PC-3 (cell line): ENCODE results near the gene MAPK8IP2. TPM values are rescaled to one million over a fixed set of nuclear protein-coding genes. Genes with fewer than 3 reads are reported as not detected.

Experiments
- ATAC-seq: fragments of 200-7000 bp; cut with Tn5 transposase; 2 replicates; pipeline ENCODE4 v1.9.1; 2020; ENCODE audit warnings: mild to moderate bottlenecking, moderate library complexity
- BruUV-seq: library from RNA; stranded (reverse); fragments of 400-500 nt; replicated peaks from 2 replicates; lab custom pipeline; 2021; lab: Mats Ljungman, UMichigan
- CTCF ChIA-PET: fragments of 300-600 bp; sonication (Branson Sonifier 250); formaldehyde crosslinking; loops from one replicate; lab custom pipeline; 2022; ENCODE audit warnings: antibody characterized with exemption; lab: Charles Lee
- POLR2A ChIA-PET: fragments of 300-600 bp; sonication (Branson Sonifier 250); formaldehyde crosslinking; loops from one replicate; lab custom pipeline; 2022; ENCODE audit warnings: antibody characterized with exemption; ENCODE audit not compliant: unreplicated experiment; lab: Charles Lee
- DNase-seq: peaks from one replicate; pipeline ENCODE4 v3.0.0-alpha.2; 2015
- H2AFZ ChIP-seq: fragments of 300-600 bp; sonication (generic); 2 replicates; pipeline ENCODE4 v1.6.0; 2016; ENCODE audit warnings: antibody characterized with exemption, low read length
- H3F3A ChIP-seq: fragments of 300-600 bp; sonication (generic); one replicate; pipeline ENCODE4 v1.6.0; 2017; ENCODE audit warnings: antibody characterized with exemption, low read length, control low read depth, mild to moderate bottlenecking; ENCODE audit not compliant: unreplicated experiment
- H3K27ac ChIP-seq: fragments of 300-600 bp; sonication (generic); 2 replicates; pipeline ENCODE4 v1.5.1; 2016; ENCODE audit warnings: mild to moderate bottlenecking, low read length
- H3K27me3 ChIP-seq: fragments of 300-600 bp; sonication (generic); 2 replicates; pipeline ENCODE4 v1.6.1; 2016; ENCODE audit warnings: low read length, mixed read lengths
- H3K36me3 ChIP-seq: fragments of 300-600 bp; sonication (generic); 2 replicates; pipeline ENCODE4 v1.6.1; 2016; ENCODE audit warnings: low read depth, mixed run types, low read length, mixed read lengths
- H3K4me1 ChIP-seq: fragments of 300-600 bp; sonication (generic); 2 replicates; pipeline ENCODE4 v1.5.1; 2016; ENCODE audit warnings: low read length; ENCODE audit not compliant: insufficient read depth
- H3K4me2 ChIP-seq: fragments of 300-600 bp; sonication (generic); 2 replicates; pipeline ENCODE4 v1.6.0; 2016; ENCODE audit warnings: low read length
- H3K4me3 ChIP-seq: fragments of 300-600 bp; sonication (generic); 2 replicates; pipeline ENCODE4 v1.5.1; 2016; ENCODE audit warnings: mild to moderate bottlenecking, low read length, mixed read lengths
- H3K79me2 ChIP-seq: fragments of 300-600 bp; sonication (generic); 2 replicates; pipeline ENCODE4 v1.6.1; 2017; ENCODE audit warnings: low read length, mixed read lengths
- H3K9ac ChIP-seq: fragments of 300-600 bp; sonication (generic); 2 replicates; pipeline ENCODE4 v1.6.0; 2016; ENCODE audit warnings: mild to moderate bottlenecking, low read length
- H3K9me2 ChIP-seq: fragments of 300-600 bp; sonication (generic); replicated peaks from 2 replicates; pipeline ENCODE4 v1.6.1; 2016; ENCODE audit warnings: mixed run types, low read length, mixed read lengths
- H3K9me3 ChIP-seq: fragments of 300-600 bp; sonication (generic); 2 replicates; pipeline ENCODE4 v1.6.1; 2016; ENCODE audit warnings: low read length, mixed read lengths
- H4K20me1 ChIP-seq: fragments of 300-600 bp; sonication (generic); 2 replicates; pipeline ENCODE4 v1.6.1; 2016; ENCODE audit warnings: low read length, mixed read lengths
- CTCF ChIP-seq: fragments of 300-600 bp; sonication (generic); conservative IDR thresholded peaks from 2 replicates; pipeline ENCODE4 v1.5.1; 2017; ENCODE audit warnings: antibody characterized with exemption, low read depth, mild to moderate bottlenecking, low read length
- EZH2 ChIP-seq: fragments of 300-600 bp; sonication (generic); IDR thresholded peaks from one replicate; pipeline ENCODE4 v1.6.1; 2017; ENCODE audit warnings: antibody characterized with exemption, mild to moderate bottlenecking, low read length; ENCODE audit not compliant: unreplicated experiment
- EZH2phosphoT487 ChIP-seq: fragments of 300-600 bp; sonication (generic); IDR thresholded peaks from 2 replicates; pipeline ENCODE4 v1.6.1; 2018; ENCODE audit warnings: mild to moderate bottlenecking, antibody characterized with exemption, low read length, borderline replicate concordance
- intact Hi-C: fragments of 100-400 bp; cut with micrococcal nuclease; formaldehyde crosslinking; loops from 2 replicates; pipeline ENCODE4 v1.9.0; 2023
- total RNA-seq: library from RNA; depleted of rRNA; stranded (reverse); fragments of >200 nt; gene quantifications from 2 replicates; pipeline ENCODE4 v1.2.3, GENCODE V29; 2014

Gene MAPK8IP2
- total RNA-seq, 1 experiment from 2014 or later, result 1.5 TPM

DNA sequence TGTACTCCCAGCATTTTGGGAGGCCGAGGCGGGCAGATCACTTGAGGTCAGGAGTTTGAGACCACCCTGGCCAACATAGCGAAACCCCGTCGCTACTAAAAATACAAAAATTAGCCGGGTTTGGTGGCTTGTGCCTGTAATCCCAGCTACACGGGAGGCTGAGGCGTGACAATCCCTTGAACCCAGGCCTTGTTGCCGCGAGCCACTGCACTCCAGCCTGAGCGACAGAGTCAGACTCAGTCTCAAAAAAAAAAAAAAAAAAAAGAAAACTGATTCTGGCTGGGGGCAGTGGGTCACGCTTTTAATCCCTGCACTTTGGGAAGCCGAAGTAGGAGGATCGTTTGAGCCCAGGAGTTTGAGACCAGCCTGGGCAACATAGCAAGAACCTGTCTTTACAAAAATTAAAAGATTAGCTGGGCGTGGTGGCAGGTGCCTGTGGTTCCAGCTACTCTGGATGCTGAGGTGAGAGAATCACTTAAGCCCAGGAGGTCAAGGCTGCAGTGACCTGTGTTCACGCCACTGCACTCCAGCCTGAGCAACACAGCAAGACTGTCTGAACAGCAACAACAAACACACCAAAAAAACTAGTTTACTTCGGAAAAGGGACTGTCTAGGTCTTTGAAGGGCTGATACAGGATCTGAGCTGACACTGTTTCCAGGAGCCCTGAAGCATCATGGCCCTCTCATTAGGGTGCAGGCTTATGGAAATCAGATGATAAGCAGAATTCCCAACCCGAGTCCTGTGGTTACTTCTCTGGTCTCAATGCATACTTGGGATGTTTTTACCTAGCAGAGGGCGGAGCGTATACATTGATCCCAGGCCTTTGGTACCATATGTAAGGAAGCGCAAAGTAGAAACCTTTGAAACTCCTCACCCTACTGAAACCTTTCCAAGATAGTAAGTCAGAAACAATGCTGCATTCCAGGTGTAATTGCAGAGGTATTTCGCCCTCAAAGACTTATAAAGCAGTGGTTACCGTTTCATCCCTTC, 16.2 kb upstream of the MAPK8IP2 start:
- no TSS peak for BruUV-seq
- Histone ChIP-seq H2AFZ (no peak overlapping the region), H3K27me3 (no peaks in the 10 kb centered on the region), H3K9me3 (no peaks in the 10 kb centered on the region), H3K4me3 (peak overlapping the region; percentile 77; the same call in 1 of the 2 replicates), H3K27ac (no peak overlapping the region), H3K9ac (peak overlapping the region; percentile 97; the same call in 1 of the 2 replicates), H3F3A (no peaks in the 10 kb centered on the region), H3K9me2 (no peaks in the 10 kb centered on the region), H4K20me1 (no peaks in the 10 kb centered on the region), H3K36me3 (no peaks in the 10 kb centered on the region), H3K79me2 (peaks cover 18% of the 10 kb centered on the region), H3K4me2 (peak overlapping the region; percentile 92; the same call in 1 of the 2 replicates), H3K4me1 (peaks cover 5% of the 10 kb centered on the region)
- ChIA-PET CTCF (no interaction called here), POLR2A (no interaction called here)
- DNase-seq, result no peak
- no peak for TF ChIP-seq EZH2phosphoT487
- intact Hi-C loops, result loop anchor here (5.0 kb wide), 1 partner anchor 108 kb away; no protein-coding TSS in a partner anchor
- no peak for ATAC-seq

GRCh38 chr22:50585238-50585637, 15.4 kb upstream of the MAPK8IP2 start:
- no peak overlapping the region for H3K4me3 ChIP-seq
- no peak for ATAC-seq
- DNase-seq, result no peak
- no peak overlapping the region for H2AFZ ChIP-seq
- no peak for TF ChIP-seq EZH2phosphoT487
- no peak for TF ChIP-seq CTCF
- no peak for TF ChIP-seq EZH2
- H4K20me1 ChIP-seq, result no peaks in the 10 kb centered on the region
- ChIA-PET POLR2A (no interaction called here), CTCF (no interaction called here)
- intact Hi-C loops, result no loop called here
- no peaks in the 10 kb centered on the region for H3K9me3 ChIP-seq
- H3K9me2 ChIP-seq, result no peaks in the 10 kb centered on the region
- peaks cover 18% of the 10 kb centered on the region for H3K79me2 ChIP-seq
- BruUV-seq, result no TSS peak
- H3K4me1 ChIP-seq, result peaks cover 5% of the 10 kb centered on the region
- no peak overlapping the region for H3K27ac ChIP-seq
- no peaks in the 10 kb centered on the region for H3K27me3 ChIP-seq
- H3F3A ChIP-seq, result no peaks in the 10 kb centered on the region
- H3K4me2 ChIP-seq, result no peak overlapping the region
- H3K36me3 ChIP-seq, result no peaks in the 10 kb centered on the region
- H3K9ac ChIP-seq, result no peak overlapping the region

DNA sequence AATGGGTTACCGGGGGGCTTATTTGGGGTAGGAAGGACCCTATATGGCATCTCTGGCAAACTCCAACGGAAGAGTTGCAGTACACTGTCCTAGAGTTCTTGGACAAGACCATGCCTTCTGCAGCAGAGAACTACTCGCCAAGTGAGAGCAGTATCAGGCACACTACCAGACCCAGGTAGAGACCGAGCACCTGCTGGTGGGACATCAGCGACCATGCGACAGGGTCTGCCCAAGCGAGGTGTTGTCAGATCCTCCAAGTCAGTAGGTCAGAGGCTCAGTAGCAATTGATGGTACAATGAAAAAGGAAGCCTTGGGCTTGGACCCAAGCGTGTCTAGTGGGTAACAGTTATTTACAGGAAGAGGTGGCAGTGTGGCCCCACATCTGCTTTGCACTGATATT, 14.8 kb upstream of the MAPK8IP2 start:
- H3K4me3 ChIP-seq, result no peak overlapping the region
- ChIA-PET CTCF (no interaction called here), POLR2A (no interaction called here)
- H2AFZ ChIP-seq, result no peak overlapping the region
- H3K36me3 ChIP-seq, result no peaks in the 10 kb centered on the region
- DNase-seq, result no peak
- no peaks in the 10 kb centered on the region for H3K9me3 ChIP-seq
- peaks cover 5% of the 10 kb centered on the region for H3K4me1 ChIP-seq
- H3K79me2 ChIP-seq, result peaks cover 18% of the 10 kb centered on the region
- no peaks in the 10 kb centered on the region for H4K20me1 ChIP-seq
- intact Hi-C loops, result no loop called here
- H3K4me2 ChIP-seq, result no peak overlapping the region
- no peak for TF ChIP-seq CTCF
- TF ChIP-seq EZH2phosphoT487, result no peak
- no peak for TF ChIP-seq EZH2
- H3K9ac ChIP-seq, result no peak overlapping the region
- no peak for ATAC-seq
- no peak overlapping the region for H3K27ac ChIP-seq
- BruUV-seq, result no TSS peak
- no peaks in the 10 kb centered on the region for H3F3A ChIP-seq
- no peaks in the 10 kb centered on the region for H3K27me3 ChIP-seq
- no peaks in the 10 kb centered on the region for H3K9me2 ChIP-seq
